Stimulated activated naive CD8-positive, alpha-beta T cell treated with anti-CD3 and anti-CD28 coated beads, Interleukin-15, Interleukin-2, amounts not matched to agents 100 U/mL and 50 U/mL, for 24 hours (primary cell): ENCODE measurements around the gene CLN3.
"Not testable (repeated sequence)": the region's sequence is repeated elsewhere in the genome, so short reads cannot be mapped to it uniquely, and the experiment has no call there.

Source experiments
- ATAC-seq: fragments of 150-1000 bp; cut with Tn5 transposase; one replicate; pipeline ENCODE4 v1.10.0; 2021
- DNase-seq: peaks from one replicate; pipeline ENCODE4 v3.0.0; 2021

The CLN3 gene

DNA sequence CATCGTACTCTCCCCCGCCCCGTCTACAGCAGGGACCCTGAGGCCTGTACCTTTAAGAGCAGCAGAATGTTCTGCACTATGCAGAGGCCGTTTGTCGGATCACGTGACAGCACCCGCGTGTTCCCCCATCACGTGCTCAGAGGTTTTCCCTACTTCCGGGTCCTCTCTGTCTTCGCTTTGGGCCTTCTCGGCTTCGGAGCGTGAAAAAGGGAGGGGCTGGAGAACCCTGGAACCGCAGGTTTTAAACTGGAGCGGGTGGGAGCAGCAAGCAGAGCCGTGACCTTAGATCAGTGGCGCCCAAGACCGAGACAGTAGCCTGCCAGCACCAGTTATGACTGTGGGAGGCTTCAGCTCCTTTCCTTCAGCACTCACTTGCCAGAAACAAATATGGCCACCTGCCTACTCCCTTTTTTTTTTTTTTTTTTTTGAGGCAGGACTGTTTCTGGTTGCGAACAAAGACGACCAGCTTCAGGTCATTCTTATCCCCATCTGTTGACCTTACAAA, at the start of gene CLN3:
Gene CLN3 (minus strand): TSS at position 105 of the 505 bp plus-strand sequence. CDS start 315 bp downstream, outside the sequence.
- DNase-seq, result peak; percentile 85
- ATAC-seq, result peak; percentile 70

DNA sequence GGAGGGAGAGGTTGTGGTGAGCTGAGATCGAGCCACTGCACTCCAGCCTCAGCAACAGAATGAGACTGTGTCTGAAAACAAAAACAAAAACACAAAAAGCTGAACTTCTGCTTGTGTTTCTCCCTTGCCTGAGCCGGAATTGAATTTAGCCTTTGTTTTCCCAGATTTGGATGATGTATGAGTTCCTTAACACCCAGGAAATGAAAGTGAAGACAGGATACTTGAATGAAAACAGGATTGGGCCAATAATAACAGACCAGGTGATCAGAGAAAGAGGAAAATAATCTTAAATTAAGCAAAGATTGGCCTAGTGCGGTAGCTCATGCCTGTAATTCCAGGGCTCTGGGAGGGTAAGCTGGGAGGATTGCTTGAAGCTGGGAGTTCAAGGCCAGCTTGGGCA, 48.5 kb upstream of the CLN3 start:
- ATAC-seq (no peak), DNase-seq (no peak)

DNA sequence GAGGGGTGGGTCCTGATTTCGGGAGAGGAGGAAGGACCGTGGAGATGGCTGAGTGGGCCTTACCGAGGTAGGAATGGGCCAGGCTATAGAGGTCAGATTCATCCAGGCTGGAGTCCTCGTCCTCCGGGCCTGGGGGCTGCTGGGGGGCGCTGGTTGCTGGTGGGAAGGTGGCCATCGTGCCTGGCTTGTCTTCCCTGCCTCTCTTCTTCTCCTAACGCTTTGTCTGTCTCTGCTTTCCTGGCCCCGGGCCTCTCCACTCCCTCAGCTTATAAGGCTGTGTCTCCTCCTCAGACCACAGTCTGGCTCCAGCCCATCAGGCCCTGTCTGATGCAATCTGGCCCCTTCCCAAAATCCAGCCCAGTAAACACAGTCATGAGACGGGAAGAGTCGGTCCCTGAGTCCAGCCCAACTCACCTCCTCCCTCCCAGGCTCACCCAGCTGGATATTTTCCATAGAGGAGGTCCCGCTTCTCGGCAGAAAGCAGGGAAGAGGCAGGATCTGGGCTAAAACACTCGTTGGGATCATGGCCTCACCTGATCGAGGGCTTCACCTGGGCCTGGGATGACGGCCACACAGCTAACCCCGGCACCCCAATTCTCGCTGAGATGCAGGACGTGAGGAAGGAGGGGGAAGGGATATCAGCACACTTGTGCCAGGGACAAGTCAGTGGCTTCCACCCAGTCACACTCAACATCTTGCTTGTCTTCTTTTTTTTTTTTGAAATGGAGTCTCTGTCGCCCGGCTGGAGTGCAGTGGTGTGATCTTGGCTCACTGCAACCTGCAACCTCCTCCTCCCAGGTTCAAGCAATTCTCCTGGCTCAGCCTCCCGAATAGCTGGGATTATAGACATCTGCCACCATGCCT, 47.1 kb upstream of the CLN3 start, which contains the start of gene NUPR1:
Gene NUPR1 (minus strand): TSS at position 242 of the 864 bp plus-strand sequence. CDS start 67 bp downstream, at position 175.
- DNase-seq, result no peak
- no peak for ATAC-seq

DNA sequence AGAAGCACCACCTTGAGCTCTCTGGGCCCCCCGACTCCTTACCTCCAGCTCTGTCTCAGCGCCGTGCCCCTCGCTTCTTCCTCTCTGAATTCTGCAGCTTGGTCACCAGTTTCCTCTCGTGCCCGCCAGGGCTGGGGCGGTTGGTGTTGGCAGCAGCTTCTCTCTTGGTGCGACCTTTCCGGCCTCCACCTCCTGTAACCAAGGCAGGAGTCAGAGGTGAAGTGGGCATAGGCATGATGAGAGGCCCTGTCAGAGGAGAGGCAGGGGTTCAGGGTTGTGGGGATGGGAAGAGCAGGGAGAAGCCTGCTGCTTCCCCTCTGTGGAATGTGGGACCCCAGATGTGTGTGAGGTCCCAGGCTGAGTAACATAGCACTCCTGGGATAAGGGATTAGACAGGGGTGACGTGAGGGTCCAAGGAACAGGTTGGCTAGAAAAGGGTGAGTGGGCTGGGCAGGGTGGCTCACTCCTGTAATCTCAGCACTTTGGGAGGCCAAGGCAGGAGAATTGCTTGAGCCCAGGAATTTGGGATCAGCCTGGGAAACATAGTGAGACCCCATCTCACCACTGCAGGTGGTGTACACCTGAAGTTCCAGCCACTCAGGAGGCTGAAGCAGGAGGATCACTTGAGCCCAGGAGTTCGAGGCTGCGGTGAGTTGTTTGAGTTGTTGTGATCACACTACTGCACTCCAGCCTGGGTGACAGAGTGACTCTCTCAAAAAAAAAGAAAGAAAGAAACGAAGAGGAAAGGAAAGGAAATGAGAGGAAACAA, 46.3 kb upstream of the CLN3 start:
- DNase-seq (no peak), ATAC-seq (no peak)

DNA sequence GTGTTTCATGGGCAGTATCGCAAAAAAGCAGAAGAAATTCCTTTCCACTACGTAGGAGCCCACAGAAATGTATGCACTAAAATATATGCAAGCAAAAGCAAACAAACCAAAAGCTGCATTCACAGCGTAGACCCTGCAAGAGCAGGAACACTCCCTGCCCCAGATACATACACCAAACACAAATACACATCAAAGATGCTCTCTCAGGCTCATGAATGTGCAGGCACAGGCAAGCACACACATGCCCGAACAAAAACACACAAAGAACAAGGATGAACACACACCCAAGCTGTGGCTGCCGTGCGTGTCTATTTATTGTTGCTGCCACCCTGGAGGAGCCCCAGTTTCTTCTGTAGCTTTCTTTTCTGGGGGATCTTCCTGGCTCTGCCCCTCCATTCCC, 45.2 kb upstream of the CLN3 start:
- no peak for ATAC-seq
- no peak for DNase-seq

DNA sequence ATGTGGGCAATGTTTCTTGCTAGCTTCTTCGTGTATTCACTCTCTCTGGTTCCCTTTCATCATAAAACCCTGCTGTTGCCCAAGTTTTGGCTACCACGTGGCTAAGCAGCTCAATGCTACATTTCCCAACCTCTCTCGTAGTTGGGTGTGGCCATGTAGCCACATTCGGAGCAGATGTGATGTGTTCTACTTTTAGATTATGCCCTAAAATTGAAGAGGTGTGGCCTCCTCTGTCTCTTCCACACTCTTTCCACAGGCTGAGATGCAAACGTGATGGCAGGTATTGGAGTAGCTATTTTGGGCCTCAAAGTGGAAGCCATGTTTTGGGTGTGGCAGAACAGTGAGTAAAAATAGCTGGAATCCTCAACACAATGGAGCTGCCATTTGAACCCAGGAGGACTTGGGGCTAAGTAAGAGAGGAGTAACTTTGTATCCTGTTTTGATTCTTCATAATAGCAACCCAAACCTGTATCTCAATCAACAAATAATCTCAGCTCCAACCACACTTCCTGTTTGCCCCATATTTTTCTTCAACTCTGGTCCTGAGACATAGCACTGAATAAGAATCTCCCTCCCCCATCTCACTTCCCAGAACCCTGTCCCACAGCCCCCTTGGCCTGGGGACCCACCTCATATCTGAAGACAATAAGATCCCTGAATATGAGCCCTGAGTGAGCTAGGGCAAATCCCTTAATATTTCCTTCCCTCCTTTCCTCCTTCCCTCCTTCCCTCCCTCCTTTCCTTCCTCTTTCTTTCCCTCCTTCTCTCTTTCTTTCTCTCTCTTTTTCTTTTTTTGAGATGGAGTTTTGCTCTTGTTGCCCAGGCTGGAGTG, 42.9 kb upstream of the CLN3 start:
- ATAC-seq, result no peak
- no peak for DNase-seq

DNA sequence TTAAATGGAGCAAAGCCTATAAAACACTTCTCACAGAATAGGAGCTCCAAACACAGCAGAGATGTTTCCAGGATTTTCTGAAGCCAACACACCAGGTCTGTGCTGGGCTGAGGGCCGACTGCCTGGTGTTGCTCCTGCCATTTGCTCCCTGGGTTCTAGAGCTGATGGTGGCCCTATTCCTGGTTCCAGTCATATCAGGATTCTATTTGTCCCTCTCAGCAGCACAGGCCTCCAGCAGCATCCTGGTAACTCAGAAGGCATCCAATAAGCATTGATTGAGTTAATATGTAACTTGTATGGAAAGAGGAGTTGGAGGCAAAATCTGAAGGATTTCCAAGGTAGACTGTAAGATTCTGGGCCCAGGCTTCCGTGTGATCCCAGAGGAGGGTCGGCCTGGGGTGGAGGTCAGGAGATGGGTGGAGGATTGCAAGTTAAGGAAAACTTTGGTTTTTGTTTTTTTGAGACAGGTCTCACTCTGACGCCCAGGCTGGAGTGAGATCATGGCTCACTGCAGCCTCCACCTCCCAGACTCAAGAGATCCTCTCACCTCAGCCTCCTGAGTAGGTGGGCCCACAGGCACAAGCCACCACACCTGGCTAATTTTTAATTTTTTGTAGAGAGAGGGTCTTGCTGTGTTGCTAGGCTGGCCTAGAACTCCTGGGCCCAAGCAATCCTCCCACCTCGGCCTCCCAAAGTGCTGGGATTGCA, 41.2 kb upstream of the CLN3 start:
- no peak for DNase-seq
- no peak for ATAC-seq

DNA sequence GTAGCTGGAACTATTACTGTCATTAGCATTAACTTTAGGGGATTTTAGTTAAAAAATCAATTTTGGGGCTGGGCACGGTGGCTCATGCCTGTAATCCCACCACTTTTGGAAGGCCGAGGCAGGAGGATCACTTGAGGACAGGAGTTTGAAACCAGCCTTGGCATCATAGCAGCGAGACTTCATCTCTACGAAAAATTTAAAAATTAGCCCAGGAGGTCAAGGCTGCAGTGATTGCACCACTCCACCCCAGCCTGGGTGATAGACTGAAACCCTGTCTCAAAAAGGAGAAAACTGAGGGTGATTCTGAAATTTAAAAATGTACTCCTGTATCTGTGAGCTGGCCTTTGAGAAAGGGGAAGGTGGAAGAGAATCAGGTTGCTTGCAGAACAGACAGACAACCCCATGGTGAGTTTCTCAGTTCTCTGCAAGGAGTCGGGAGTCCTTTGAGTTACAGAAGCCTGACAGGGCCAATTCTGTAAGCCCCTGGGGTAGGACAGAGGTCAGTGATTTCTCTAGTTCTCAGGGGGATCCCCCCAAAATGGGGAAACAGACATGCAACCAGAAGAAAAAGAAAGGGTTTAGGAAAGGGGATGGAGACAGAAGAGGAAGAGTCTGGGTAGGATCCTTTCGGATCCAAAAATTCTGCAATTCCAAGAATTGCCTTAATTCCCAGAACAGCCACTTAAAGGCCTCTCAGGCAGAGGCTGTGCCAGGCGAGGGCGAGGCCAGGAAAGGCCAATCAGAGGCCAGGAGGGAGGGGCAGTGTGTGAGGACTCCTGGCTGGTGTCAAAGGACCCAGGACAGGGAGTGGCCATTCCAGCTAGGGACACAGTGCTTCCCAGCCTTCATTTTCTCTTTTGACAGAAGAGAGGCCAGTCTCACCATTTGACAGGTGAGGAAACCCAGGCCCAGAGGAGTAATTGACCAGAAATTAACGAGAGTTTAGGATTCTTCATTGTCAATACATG, 40.2 kb upstream of the CLN3 start:
- ATAC-seq (no peak), DNase-seq (no peak)

DNA sequence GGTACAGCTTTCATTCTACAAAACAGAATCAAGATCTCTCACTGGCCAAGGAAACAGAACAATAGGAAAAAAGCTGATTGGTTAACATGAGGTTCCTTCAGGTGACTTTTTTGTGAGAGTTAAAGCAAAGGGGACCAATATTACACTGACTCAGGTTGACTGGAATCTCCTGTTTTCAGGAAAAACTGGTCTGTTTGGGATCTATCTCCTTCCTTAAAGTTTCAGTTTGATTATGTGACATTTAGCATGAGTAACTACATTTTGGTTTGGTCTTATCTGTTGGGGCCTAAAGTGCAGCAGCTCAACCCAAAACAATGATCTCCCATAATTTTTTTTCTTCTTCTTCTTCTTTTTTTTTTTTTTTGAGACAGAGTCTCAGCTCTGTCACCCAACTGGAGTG, 37.2 kb upstream of the CLN3 start:
- ATAC-seq (no peak), DNase-seq (no peak)

DNA sequence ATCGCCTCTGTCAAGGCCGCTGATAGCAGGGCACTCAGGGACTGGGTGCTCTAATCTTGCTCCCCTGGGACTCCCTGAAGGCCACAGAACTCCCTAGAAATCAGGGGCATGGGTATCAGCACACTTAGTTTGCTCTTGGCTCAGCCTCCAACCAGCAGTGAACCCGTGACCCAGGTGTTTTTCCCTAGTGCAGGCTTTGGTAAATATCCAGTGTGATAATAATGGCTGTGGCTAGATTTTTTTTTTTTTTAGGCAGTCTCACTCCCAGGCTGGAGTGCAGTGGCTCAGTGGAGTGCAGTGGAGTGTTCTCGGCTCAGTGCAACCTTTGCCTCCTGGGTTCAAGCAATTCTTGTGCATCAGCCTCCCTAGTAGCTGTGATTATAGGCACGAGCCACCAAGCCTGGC, 36.6 kb upstream of the CLN3 start:
- DNase-seq (no peak), ATAC-seq (no peak)

DNA sequence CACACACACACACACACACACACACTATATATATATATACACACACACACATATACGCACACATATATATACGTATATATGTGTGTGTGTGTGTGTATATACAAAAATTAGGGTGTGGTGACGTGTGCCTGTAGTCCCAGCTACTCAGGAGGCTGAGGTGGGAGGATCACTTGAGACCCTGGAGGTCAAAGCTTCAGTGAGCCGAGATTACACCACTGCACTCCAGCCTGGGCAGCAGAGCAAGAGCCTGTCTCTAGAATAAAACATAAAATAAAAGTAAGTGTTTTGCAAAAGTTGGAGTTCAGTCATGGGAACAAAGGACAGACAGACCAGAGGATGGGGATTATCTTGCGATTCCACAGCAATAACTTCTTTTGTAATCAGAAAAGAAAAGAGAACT, 36.1 kb upstream of the CLN3 start:
- DNase-seq (no peak), ATAC-seq (no peak)

DNA sequence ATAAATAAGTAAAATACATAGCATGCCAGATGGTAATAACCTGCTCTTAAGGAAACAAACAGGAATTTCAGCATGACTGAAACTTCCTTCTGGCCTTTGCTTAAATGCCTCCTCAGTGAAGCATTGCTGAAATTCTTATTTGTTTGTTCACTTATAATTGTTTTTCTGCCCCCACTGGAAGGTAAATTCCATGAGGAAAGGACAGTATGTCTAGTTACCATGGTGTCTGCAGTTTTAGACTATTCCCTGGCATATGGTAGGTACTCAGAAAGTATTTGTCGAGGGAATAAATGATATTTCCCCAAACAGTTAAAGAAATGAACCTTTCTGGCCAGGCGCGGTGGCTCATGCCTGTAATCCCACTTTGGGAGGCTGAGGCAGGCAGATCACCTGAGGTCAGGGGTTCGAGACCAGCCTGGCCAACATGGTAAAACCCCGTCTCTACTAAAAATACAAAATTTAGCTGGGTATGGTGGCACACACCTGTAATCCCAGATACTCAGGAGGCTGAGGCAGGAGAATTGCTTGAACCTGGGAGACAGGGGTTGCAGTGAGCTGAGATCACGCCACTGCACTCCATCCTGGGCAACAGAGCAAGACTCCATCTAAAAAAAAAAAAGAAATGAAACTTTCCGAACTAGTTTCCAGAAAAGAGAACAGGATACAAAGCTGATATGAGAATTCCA, 35.4 kb upstream of the CLN3 start:
- DNase-seq, result not testable (repeated sequence)

DNA sequence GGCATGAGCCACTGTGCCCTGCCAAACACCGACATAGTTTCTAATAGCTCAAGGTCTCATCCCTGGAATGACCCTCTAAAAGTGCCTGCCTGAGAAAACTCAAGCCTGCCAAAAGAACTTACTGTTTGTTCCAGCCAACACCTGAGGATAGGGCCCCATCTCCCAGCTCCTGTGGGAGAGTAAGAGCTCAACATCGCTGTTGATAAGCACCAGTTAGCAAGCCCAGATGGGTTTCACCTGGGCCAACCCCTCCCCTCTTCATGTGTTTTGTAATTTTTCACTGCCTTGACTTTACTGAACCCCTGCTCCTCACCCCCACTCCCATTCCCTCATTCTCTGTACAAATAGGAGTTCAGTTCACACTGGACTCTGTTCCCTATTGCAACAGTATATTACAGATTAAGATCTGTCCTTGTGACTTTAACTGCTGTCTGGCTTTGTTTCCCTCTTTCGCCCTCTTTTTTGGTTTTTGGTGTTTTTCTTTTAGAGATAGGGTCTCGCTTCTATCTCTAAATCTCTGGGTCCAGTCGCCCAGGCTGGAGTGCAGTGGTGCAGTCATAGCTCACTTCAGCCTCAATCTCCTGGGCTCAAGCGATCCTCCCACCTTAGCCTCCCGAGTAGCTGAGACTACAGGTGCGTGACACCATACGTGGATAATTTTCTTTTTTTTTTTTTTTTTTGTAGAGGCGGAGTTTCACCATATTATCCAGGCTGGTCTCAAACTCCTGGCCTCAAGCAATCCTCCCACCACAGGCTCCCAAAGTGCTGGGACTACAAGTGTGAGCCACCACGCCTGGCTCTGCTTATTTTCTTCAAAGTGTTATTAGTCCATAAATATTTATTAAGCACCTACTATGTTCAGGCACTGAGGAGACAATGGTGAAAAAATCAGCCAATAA, 34.6 kb upstream of the CLN3 start:
- no peak for ATAC-seq
- DNase-seq, result no peak

More for the DNA sequence above, 35.4 kb upstream of the CLN3 start:
- ATAC-seq, result not testable (repeated sequence)

DNA sequence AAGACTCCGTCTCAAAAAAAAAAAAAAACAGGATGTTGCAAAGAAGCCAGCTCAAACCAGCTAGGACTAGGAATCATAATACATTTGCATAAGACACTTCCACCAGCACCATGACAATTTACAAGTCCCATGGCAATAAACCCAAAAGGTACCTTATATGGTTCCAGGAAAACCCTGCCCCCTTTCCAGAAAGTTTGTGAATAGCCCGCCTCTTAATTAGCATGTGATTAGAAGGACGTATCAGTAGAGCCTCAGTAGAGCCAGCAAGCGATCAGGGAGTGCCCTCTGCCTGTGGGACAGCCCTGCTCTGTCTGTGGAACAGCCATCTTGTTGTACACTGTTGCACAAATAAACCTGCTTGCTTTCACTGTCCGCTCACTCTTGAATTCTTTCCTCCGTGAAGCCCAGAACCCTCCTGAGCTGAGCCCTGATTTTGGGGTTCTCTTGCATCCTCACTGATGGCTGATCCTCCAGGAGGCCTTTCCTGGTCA, 32.9 kb upstream of the CLN3 start:
- no peak for DNase-seq
- ATAC-seq, result no peak

DNA sequence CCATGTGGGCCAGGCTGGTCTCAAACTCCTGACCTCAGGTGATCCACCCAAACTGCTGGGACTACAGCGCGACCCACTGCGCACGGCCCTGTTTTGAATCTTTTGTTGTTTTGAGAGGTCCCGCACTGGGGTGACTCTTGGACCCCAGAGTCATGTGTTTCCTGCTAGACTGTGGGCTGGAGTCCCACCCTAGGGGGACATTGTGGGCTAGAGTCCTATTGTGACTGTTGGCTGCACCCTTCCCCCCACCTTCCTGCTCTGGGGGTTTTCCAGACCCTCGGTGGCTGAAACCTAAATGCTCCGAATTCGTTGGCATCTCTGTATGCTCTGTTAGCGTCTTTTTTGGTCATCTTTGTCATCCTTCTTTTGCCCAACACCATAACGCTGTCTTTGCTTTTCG, 30.9 kb upstream of the CLN3 start:
- ATAC-seq (no peak), DNase-seq (no peak)

DNA sequence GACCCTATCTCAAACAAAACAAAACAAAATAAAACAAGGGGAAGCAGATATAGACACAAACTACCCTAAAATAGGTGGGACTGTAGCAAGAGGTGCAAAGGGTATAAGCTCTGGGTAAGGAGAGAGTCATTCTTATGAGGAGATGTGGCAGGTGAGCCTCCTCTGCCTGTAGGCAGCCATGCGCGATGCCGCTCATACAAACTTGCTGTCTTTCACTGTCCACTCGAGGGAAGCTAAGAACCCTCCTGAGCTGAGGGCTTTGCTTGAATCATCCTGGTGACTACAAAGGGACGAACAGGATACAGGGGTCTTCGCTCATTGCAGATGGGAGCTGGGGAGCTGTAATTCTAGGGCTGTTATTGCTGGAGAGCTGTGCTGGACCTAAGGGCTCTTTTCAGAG, 29.6 kb upstream of the CLN3 start:
- no peak for ATAC-seq

DNA sequence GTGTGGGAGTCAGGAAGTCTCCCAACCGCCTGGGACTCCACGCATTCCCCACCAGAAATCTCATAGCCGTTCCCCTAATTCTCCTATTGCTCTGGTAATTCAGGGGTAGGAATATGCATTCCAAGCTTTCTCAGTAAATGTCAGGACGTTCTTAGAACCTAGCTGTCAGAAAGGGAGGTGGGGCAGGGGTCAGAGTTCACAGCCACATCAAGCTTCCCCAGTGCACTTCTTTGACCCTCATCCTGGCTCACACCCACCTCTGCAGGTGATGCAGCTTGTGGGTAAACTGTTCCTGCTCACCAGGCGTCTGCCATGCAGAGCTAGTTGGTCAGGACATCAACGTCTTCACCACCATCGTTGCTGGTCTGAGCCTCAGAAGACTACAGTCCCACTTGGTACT, 28.8 kb upstream of the CLN3 start:
- DNase-seq (no peak), ATAC-seq (no peak)

More for the DNA sequence above, 29.6 kb upstream of the CLN3 start:
- no peak for DNase-seq

DNA sequence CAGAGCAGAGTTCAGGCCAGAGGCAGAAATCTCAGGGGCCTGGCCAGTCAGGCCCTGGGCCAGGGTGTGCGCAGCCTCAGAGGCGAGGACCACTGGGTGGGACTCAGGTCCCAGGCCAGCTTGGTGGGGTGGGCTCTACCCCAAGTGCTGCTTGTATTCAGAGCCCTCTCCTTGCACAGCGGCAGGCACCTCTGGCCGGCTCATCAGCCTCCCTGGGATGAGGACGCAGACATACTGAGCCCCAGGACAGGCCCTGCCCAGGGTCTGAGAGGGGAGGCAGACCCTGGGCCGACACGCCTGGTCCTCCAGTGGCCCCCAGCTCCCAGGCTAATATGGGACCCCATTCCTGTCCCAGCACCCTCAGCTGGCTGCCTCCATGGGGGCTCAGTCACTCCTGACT, 22.4 kb upstream of the CLN3 start:
- no peak for DNase-seq
- no peak for ATAC-seq
